WTC11 (cell line): Measurements from ENCODE around the gene CHRM5. TPM values are rescaled to one million over a fixed set of nuclear protein-coding genes. Genes with fewer than 3 reads are reported as not detected.

Experiments used
- ATAC-seq: fragments of 200-7000 bp; cut with Tn5 transposase; 2 replicates; pipeline ENCODE4 v1.10.0; 2021; ENCODE audit warnings: mild to moderate bottlenecking, moderate library complexity
- CTCF ChIA-PET: fragments of 300-600 bp; sonication (Branson Sonifier 250); formaldehyde crosslinking; loops from one replicate; lab custom pipeline; 2021; ENCODE audit warnings: antibody characterized with exemption; lab: Charles Lee
- POLR2A ChIA-PET: fragments of 350-600 bp; sonication (Branson Sonifier 250); formaldehyde crosslinking; loops from one replicate; lab custom pipeline; 2021; ENCODE audit warnings: antibody characterized with exemption; lab: Charles Lee
- DNase-seq: peaks from one replicate; pipeline ENCODE4 v3.0.0; 2021; ENCODE audit warnings: low spot score
- H3K27ac Mint-ChIP-seq: 2 replicates; pipeline ENCODE4 v1.8.0; 2021; ENCODE audit warnings: mixed read lengths
- H3K27me3 Mint-ChIP-seq: 2 replicates; pipeline ENCODE4 v1.8.0; 2021; ENCODE audit warnings: low read depth, mild to moderate bottlenecking, moderate library complexity, mixed read lengths
- H3K36me3 Mint-ChIP-seq: 2 replicates; pipeline ENCODE4 v1.8.0; 2021; ENCODE audit warnings: mixed read lengths
- H3K4me1 Mint-ChIP-seq: 2 replicates; pipeline ENCODE4 v1.8.0; 2022; ENCODE audit warnings: mixed read lengths
- H3K4me3 Mint-ChIP-seq: 2 replicates; pipeline ENCODE4 v1.8.0; 2021; ENCODE audit warnings: mild to moderate bottlenecking, moderate library complexity, mixed read lengths
- H3K9me3 Mint-ChIP-seq: 2 replicates; pipeline ENCODE4 v1.8.0; 2021; ENCODE audit warnings: mixed read lengths
- ATF1 ChIP-seq: sonication (generic); formaldehyde crosslinking; IDR thresholded peaks from 2 replicates; pipeline ENCODE4 v1.8.1; 2023; ENCODE audit warnings: mild to moderate bottlenecking, moderate library complexity, missing genetic modification reagents
- FOXJ3 ChIP-seq: sonication (generic); formaldehyde crosslinking; IDR thresholded peaks from 2 replicates; pipeline ENCODE4 v1.9.0; 2021; ENCODE audit warnings: missing genetic modification reagents, mild to moderate bottlenecking, borderline replicate concordance
- FOXP1 ChIP-seq: sonication (generic); formaldehyde crosslinking; IDR thresholded peaks from 2 replicates; pipeline ENCODE4 v1.8.0; 2022; ENCODE audit warnings: missing genetic modification reagents, mild to moderate bottlenecking, moderate library complexity, borderline replicate concordance
- GRHL2 ChIP-seq: fragments of 250-450 bp; sonication (Bioruptor Pico); IDR thresholded peaks from 2 replicates; pipeline ENCODE4 v1.8.0; 2022; ENCODE audit warnings: mild to moderate bottlenecking, moderate library complexity; ENCODE audit not compliant: insufficient replicate concordance, severe bottlenecking
- HMGXB4 ChIP-seq: sonication (generic); formaldehyde crosslinking; IDR thresholded peaks from 2 replicates; pipeline ENCODE4 v1.8.1; 2023; ENCODE audit warnings: mild to moderate bottlenecking, moderate library complexity, missing genetic modification reagents
- KAT7 ChIP-seq: sonication (generic); formaldehyde crosslinking; IDR thresholded peaks from 2 replicates; pipeline ENCODE4 v1.8.1; 2023; ENCODE audit warnings: missing genetic modification reagents, mild to moderate bottlenecking, borderline replicate concordance
- PRDM15 ChIP-seq: sonication (generic); formaldehyde crosslinking; IDR thresholded peaks from 2 replicates; pipeline ENCODE4 v1.8.0; 2022; ENCODE audit warnings: missing genetic modification reagents
- SOX15 ChIP-seq: fragments of 250-450 bp; sonication (Bioruptor Pico); IDR thresholded peaks from 2 replicates; pipeline ENCODE4 v1.9.0; 2021; ENCODE audit warnings: mild to moderate bottlenecking
- TEAD1 ChIP-seq: sonication (generic); formaldehyde crosslinking; IDR thresholded peaks from 2 replicates; pipeline ENCODE4 v1.8.0; 2022; ENCODE audit warnings: mild to moderate bottlenecking, missing genetic modification reagents
- TEAD4 ChIP-seq: sonication (generic); formaldehyde crosslinking; IDR thresholded peaks from 2 replicates; pipeline ENCODE4 v1.8.0; 2022; ENCODE audit warnings: mild to moderate bottlenecking, missing genetic modification reagents
- USF2 ChIP-seq: sonication (generic); formaldehyde crosslinking; IDR thresholded peaks from 2 replicates; pipeline ENCODE4 v1.8.1; 2023; ENCODE audit warnings: mild to moderate bottlenecking, missing genetic modification reagents, moderate library complexity
- ZBTB43 ChIP-seq: sonication (generic); formaldehyde crosslinking; IDR thresholded peaks from 2 replicates; pipeline ENCODE4 v1.8.1; 2023; ENCODE audit warnings: mild to moderate bottlenecking, missing genetic modification reagents
- ZMAT4 ChIP-seq: fragments of 250-450 bp; sonication (Bioruptor Pico); IDR thresholded peaks from 2 replicates; pipeline ENCODE4 v1.9.0; 2021; ENCODE audit warnings: mild to moderate bottlenecking
- ZNF121 ChIP-seq: sonication (generic); formaldehyde crosslinking; IDR thresholded peaks from 2 replicates; pipeline ENCODE4 v1.8.0; 2023; ENCODE audit warnings: missing genetic modification reagents
- ZNF138 ChIP-seq: sonication (generic); formaldehyde crosslinking; conservative IDR thresholded peaks from 2 replicates; pipeline ENCODE4 v1.8.1; 2022; ENCODE audit warnings: mild to moderate bottlenecking, moderate library complexity, missing genetic modification reagents
- ZNF219 ChIP-seq: sonication (generic); formaldehyde crosslinking; IDR thresholded peaks from 2 replicates; pipeline ENCODE4 v1.8.0; 2023; ENCODE audit warnings: missing genetic modification reagents, mild to moderate bottlenecking, borderline replicate concordance
- ZNF423 ChIP-seq: fragments of 250-450 bp; sonication (Bioruptor Pico); IDR thresholded peaks from 2 replicates; pipeline ENCODE4 v2.1.2; 2022; ENCODE audit warnings: mild to moderate bottlenecking, moderate library complexity
- ZNF532 ChIP-seq: fragments of 250-450 bp; sonication (Bioruptor Pico); IDR thresholded peaks from 2 replicates; pipeline ENCODE4 v1.9.0; 2021; ENCODE audit warnings: mild to moderate bottlenecking, borderline replicate concordance
- total RNA-seq: library from RNA; stranded (reverse); gene quantifications from 3 replicates; pipeline ENCODE4 v1.2.3, GENCODE V29; 2021

The CHRM5 gene
- total RNA-seq, 1 experiment from 2014 or later = not detected

GRCh38 chr15:34064438-34064837 is 96.1 kb downstream of the CHRM5 start:
- CTCF ChIA-PET = no interaction called here
- no peak for DNase-seq
- TF ChIP-seq ZNF121 (CRISPR knock-in tag) = no peak
- no peak for TF ChIP-seq GRHL2 (CRISPR knock-in tag)
- TF ChIP-seq ZBTB43 (CRISPR knock-in tag) = no peak
- TF ChIP-seq TEAD1 (CRISPR knock-in tag) = no peak
- TF ChIP-seq ATF1 (CRISPR knock-in tag) = no peak
- no peak for TF ChIP-seq ZNF423 (CRISPR knock-in tag)
- TF ChIP-seq ZNF138 = no peak
- no peak for TF ChIP-seq ZNF532 (CRISPR knock-in tag)
- H3K4me3 Mint-ChIP-seq = no peak overlapping the region
- H3K27me3 Mint-ChIP-seq = no peaks in the 10 kb centered on the region; the same call in 1 of the 2 replicates
- ATAC-seq = no peak
- no peaks in the 10 kb centered on the region for H3K36me3 Mint-ChIP-seq
- POLR2A ChIA-PET = no interaction called here
- H3K9me3 Mint-ChIP-seq = no peaks in the 10 kb centered on the region
- no peak overlapping the region for H3K27ac Mint-ChIP-seq
- H3K4me1 Mint-ChIP-seq = no peaks in the 10 kb centered on the region

GRCh38 chr15:34065261-34065660 is 97.0 kb downstream of the CHRM5 start:
- CTCF ChIA-PET = no interaction called here
- H3K4me1 Mint-ChIP-seq = no peaks in the 10 kb centered on the region
- DNase-seq (no peak), ATAC-seq (no peak)
- no peaks in the 10 kb centered on the region for H3K36me3 Mint-ChIP-seq
- H3K9me3 Mint-ChIP-seq = no peaks in the 10 kb centered on the region
- no peaks in the 10 kb centered on the region; the same call in 1 of the 2 replicates for H3K27me3 Mint-ChIP-seq
- no peak overlapping the region for H3K4me3 Mint-ChIP-seq
- POLR2A ChIA-PET = no interaction called here
- no peak overlapping the region for H3K27ac Mint-ChIP-seq
- TF ChIP-seq KAT7 (CRISPR knock-in tag) (no peak), USF2 (CRISPR knock-in tag) (no peak), PRDM15 (no peak), HMGXB4 (CRISPR knock-in tag) (no peak), TEAD4 (CRISPR knock-in tag) (no peak), FOXP1 (CRISPR knock-in tag) (no peak), FOXJ3 (CRISPR knock-in tag) (no peak), SOX15 (CRISPR knock-in tag) (no peak), ZNF219 (CRISPR knock-in tag) (no peak), ZMAT4 (CRISPR knock-in tag) (no peak), ZNF138 (no peak), ZNF532 (CRISPR knock-in tag) (no peak)
